Pancreas (tissue), 10 donors: ENCODE data around the gene ZDHHC1. TPM values are rescaled to one million over a fixed set of nuclear protein-coding genes. Genes with fewer than 3 reads are reported as not detected.

Source experiments
- ATAC-seq, 4 donors: fragments of 200-7000 bp; cut with Tn5 transposase; one replicate each; pipeline versions ENCODE4 v1.8.0 to v1.9.1; 2020; ENCODE audit warnings: mild to moderate bottlenecking in 4 of 4, moderate library complexity in 4 of 4
- DNase-seq, 6 donors: peaks; one replicate each; pipeline ENCODE4 v3.0.0-alpha.2; 2020
- FAIRE-seq: peaks from 2 replicates; lab custom pipeline; 2012; peaks lifted over from hg19 to GRCh38; lab: Jason Lieb, UNC
- H3K27ac ChIP-seq, 4 donors: fragments of 200-600 bp; sonication (generic); 1 replicate in 3 of 4; 2 replicates in 1 of 4; pipeline versions ENCODE4 v1.5.0 to v1.8.0; 2020
- H3K27me3 ChIP-seq, 4 donors: fragments of 200-600 bp; one replicate each; pipeline ENCODE4 v1.8.0; 2021
- H3K36me3 ChIP-seq, 3 donors: fragments of 200-600 bp; sonication (generic) in 1 of 3; one replicate each; pipeline versions ENCODE4 v1.5.0 to v1.8.0; 2020 to 2021
- H3K4me1 ChIP-seq, 3 donors: fragments of 200-600 bp; one replicate each; pipeline ENCODE4 v1.8.0; 2021
- H3K4me3 ChIP-seq, 4 donors: fragments of 200-600 bp; sonication (generic) in 2 of 4; one replicate each; pipeline versions ENCODE4 v1.5.0 to v1.8.0; 2020 to 2021
- H3K9me3 ChIP-seq, 4 donors: fragments of 200-600 bp; one replicate each; pipeline ENCODE4 v1.8.0; 2021
- whole genome bisulfite sequencing, 2 donors: extraction: QIAGEN DNeasy Blood & Tissue Kit; methylation state at CpG; one replicate each; pipeline ENCODE4 v1.1.7; 2013; 5-methylcytosine and 5-hydroxymethylcytosine counted together
- intact Hi-C, 3 donors: fragments of 100-400 bp; cut with DNase I; formaldehyde crosslinking; loops; one replicate each; pipeline versions ENCODE4 v1.11.1 to v1.14.2; 2022
- polyA plus RNA-seq, 2 donors: library from polyadenylated mRNA; stranded (reverse); fragments of 200-250 nt; gene quantifications; one replicate each; pipeline ENCODE4 v1.2.3, GENCODE V29; 2013
- total RNA-seq, 6 donors: library from RNA; stranded (reverse); fragmentation: NEBNext Ultra II Directional in 4 of 6; extraction: Animal tissue kit (Norgen Biotek cat#: 25700) in 4 of 6; gene quantifications; one replicate each; pipeline versions ENCODE4 v1.2.1 to v1.2.4, GENCODE V29; 2021 to 2023
- TF ChIP-seq, protein P1 (sequence below), 4 donors: fragments of 200-600 bp; sonication (generic) in 3 of 4; IDR thresholded peaks; one replicate each; pipeline versions ENCODE4 v1.5.0 to v1.8.0; 2021; ENCODE audit warnings: antibody characterized with exemption in 4 of 4
- donor health status: healthy with polysubstance abuse.
- donor health status: DM: no; HTN: no; CAD: no; lungs with moderate emphysema.
- donor health status: DM: no; HTN: no; CAD: no.
- donor health status: control.
- donor health status: control.
- donor health status: Bipolar disorder and iron deficiency.
- donor health status: DM: yes; HTN: yes; CAD: no.
- donor health status: DM: no; HTN: no; CAD: no.
- donor health status: DM: no; HTN: no; CAD: no.
- donor health status: DM: yes; HTN: yes; CAD: no.

ZDHHC1 gene
- total and polyA plus RNA-seq, 8 donors = 8.1 to 15.2 (median 10.0) TPM

DNA sequence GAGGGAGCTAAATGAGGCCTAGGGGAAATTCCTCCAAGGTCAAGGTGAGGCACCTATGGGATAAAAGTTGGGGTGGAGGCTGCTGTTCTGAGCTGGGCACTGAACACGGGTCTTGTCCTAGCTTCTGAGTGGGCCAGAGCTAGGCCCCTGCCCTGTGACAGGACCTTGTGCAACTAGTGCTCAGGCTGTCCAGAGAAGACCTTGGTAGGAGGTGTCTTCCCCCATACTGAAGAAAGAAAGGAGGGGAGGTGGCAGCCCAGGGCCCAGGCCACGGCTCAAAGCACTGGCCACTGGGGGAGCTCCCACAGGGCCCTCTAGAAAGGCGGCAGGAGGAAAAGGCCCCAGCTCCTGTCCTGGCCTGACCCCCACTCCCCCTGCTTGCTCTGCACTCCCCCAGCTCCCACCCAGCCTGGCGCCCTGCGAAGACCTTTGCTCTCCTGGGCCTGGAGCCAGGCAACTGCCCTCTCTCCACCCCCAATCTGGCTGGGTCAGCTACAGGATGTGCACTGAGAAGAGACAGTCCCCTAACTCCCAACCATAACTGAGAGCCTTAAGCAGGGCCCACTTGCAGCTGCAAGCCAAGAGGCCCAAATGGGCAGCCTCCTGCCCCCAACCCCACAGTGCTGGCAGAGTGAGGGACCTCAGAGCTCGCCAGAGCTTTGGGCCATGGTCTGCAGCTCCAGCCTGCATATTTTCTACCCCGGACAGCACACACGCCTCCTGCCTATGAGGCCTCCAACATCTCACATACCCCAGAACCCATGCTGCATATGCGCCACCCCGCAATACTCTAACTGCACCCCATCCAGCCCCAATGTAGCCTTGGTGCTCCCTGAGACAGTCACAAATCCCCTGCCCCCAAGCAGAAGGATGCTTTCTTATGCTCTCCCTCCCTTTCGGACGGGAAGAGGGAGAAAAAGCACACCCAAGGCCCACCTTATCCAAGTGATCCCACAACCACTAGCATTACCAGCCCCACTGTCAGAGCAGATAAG lies 29.9 kb upstream of the ZDHHC1 start:
- DNase-seq (peak in 4 of 6 donors; percentile 64 to 81 (median 69)), ATAC-seq (peak in 3 of 4 donors; percentile 17 to 54 (median 22)), FAIRE-seq (no peak)
- Histone ChIP-seq H3K9me3 (no peaks in the 10 kb centered on the region), H3K27ac (peak overlapping the region in 2 of 4 donors; percentile 6 to 41), H3K4me3 (no peak overlapping the region), H3K4me1 (peaks cover 50 to 56% (median 53%) of the 10 kb centered on the region in 3 donors), H3K36me3 (peaks cover 0 to 4% (median 0%) of the 10 kb centered on the region in 3 donors), H3K27me3 (no peaks in the 10 kb centered on the region)
- TF ChIP-seq, protein P1, sequence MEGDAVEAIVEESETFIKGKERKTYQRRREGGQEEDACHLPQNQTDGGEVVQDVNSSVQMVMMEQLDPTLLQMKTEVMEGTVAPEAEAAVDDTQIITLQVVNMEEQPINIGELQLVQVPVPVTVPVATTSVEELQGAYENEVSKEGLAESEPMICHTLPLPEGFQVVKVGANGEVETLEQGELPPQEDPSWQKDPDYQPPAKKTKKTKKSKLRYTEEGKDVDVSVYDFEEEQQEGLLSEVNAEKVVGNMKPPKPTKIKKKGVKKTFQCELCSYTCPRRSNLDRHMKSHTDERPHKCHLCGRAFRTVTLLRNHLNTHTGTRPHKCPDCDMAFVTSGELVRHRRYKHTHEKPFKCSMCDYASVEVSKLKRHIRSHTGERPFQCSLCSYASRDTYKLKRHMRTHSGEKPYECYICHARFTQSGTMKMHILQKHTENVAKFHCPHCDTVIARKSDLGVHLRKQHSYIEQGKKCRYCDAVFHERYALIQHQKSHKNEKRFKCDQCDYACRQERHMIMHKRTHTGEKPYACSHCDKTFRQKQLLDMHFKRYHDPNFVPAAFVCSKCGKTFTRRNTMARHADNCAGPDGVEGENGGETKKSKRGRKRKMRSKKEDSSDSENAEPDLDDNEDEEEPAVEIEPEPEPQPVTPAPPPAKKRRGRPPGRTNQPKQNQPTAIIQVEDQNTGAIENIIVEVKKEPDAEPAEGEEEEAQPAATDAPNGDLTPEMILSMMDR (IDR thresholded peaks at IDR 0.05) = no peak
- WGBS, 2 donors = 54 to 60% methylated on average over 12 of the region's 12 CpGs
- intact Hi-C loops = no loop called here

GRCh38 chr16:67445441-67445912 lies 29.2 kb upstream of the ZDHHC1 start:
- H3K27ac ChIP-seq = peak overlapping the region in 1 of 4 donors; percentile 41
- peaks cover 50 to 52% (median 52%) of the 10 kb centered on the region in 3 donors for H3K4me1 ChIP-seq
- intact Hi-C loops = no loop called here
- ATAC-seq (peak in 1 of 4 donors; percentile 0), FAIRE-seq (no peak), DNase-seq (peak in 2 of 6 donors; percentile 63 to 69)
- peaks cover 0 to 2% (median 0%) of the 10 kb centered on the region in 3 donors for H3K36me3 ChIP-seq
- H3K4me3 ChIP-seq = no peak overlapping the region
- TF ChIP-seq, protein P1 (IDR thresholded peaks at IDR 0.05) = no peak
- WGBS, 2 donors = 15 to 22% methylated on average over 3 of the region's 3 CpGs
- no peaks in the 10 kb centered on the region for H3K27me3 ChIP-seq
- no peaks in the 10 kb centered on the region for H3K9me3 ChIP-seq

GRCh38 chr16:67445126-67445426 lies 28.8 kb upstream of the ZDHHC1 start:
- H3K27ac ChIP-seq = peak overlapping the region in 1 of 4 donors; percentile 41
- DNase-seq = peak in 1 of 6 donors; percentile 59

DNA sequence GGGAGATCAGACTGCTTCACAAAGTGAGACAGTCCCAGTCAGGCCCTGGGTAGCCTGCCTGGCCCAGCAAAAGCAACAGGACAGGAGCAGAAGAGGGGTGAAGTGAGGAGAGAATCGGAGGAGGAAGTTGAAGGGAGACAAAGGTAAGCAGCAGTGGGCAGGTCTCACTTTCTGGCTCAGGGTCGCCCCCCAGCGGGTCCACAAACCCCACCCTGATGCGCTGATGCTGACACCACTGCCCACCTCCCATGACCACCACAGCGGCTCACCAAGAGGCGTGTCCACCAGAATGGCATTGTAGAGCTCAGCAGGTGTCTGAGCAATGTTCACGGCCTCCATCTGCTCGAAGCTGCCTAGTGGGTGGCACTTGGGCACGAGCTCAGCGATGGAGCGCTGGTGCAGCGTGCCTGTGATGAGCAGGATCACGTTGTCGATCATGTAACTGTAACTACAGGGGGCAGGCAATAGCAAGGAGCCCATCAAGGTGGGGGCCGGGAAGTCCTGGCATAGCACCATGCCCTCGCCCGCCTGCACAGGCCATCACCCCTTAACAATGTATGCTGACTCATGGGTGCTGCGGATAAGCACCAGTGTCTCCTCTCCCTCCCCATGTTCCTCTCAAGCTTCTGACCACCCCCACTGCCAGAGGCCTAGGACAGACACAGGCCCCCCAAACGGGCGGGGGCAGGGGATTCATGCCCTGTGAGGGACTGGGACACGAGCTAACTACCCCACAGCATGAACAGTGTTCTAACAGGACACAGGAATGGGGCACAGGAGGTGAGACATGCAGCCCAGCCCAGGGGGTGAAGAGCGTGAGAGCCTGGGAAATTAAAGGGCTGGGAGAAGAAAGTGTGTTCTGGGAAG lies 28.2 kb upstream of the ZDHHC1 start:
- peaks cover 0 to 1% (median 0%) of the 10 kb centered on the region in 3 donors for H3K36me3 ChIP-seq
- TF ChIP-seq, protein P1 (IDR thresholded peaks at IDR 0.05) = no peak
- H3K4me1 ChIP-seq = peaks cover 48 to 52% (median 50%) of the 10 kb centered on the region in 3 donors
- no peak overlapping the region for H3K4me3 ChIP-seq
- no peaks in the 10 kb centered on the region for H3K9me3 ChIP-seq
- FAIRE-seq (no peak), DNase-seq (no peak), ATAC-seq (no peak)
- 84 to 87% methylated on average over 22 of the region's 22 CpGs for WGBS, 2 donors
- H3K27ac ChIP-seq = no peak overlapping the region
- H3K27me3 ChIP-seq = no peaks in the 10 kb centered on the region
- intact Hi-C loops = no loop called here

More at GRCh38 chr16:67445126-67445426, 28.8 kb upstream of the ZDHHC1 start:
- FAIRE-seq (no peak), ATAC-seq (no peak)
- 91 to 93% methylated on average over 7 of the region's 7 CpGs for WGBS, 2 donors
- H3K9me3 ChIP-seq = no peaks in the 10 kb centered on the region
- no peaks in the 10 kb centered on the region for H3K36me3 ChIP-seq
- H3K27me3 ChIP-seq = no peaks in the 10 kb centered on the region
- peaks cover 50 to 52% (median 52%) of the 10 kb centered on the region in 3 donors for H3K4me1 ChIP-seq
- TF ChIP-seq, protein P1 (IDR thresholded peaks at IDR 0.05) = no peak
- no peak overlapping the region for H3K4me3 ChIP-seq
- intact Hi-C loops = no loop called here
